HG02852 (cell line): Measurements from ENCODE around the gene PDE3B.

Experiments
- ATAC-seq: cut with Tn5 transposase; IDR thresholded peaks from one replicate; pipeline ENCODE4 v1.9.1; 2021; ENCODE audit warnings: mild to moderate bottlenecking, moderate library complexity; ENCODE audit not compliant: unreplicated experiment

Gene PDE3B

GRCh38 chr11:14908214-14908880, 264.7 kb downstream of the PDE3B start:
- no peak for ATAC-seq

DNA sequence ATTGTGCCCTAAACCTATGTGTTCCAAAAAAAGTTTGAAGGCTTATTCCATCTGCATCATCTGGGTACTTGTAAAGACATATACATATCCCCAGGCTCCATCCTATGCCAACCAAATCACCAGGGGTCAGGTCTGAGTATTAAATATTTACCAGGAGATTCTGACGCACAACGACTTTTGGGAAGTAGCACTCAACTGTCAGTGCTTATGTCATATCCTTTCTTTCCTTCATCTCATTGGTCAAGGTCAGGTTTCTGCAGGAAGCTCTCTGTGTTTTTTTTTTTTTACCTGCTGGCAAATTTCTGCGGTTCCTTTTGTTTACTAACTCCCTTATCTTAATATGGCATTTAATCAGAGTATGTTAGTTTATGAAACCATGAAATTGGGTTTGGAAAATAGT, 270.9 kb downstream of the PDE3B start:
- ATAC-seq = no peak

DNA sequence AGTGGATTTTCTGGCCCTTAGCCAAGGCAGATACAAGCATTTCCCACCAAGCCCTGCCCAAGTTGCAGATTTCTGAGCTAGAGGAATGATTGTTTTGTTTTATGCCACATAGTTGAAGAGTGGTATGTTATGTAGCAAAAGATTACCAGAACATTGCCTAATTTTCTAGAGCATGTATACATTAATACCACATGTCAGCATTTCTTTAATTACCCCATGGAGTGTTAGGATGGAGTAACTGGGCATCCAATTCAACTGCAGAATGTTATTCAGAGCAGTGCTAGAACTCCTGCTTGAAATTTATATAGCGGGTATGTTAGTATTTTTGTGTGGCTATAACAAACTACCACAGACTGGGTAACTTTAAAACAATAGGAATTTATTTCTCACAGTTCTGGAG, 272.8 kb downstream of the PDE3B start:
- no peak for ATAC-seq
